ENCODE measurements around the gene RAD51B.

Gene RAD51B

GRCh38 chr14:68576496-68577244 is 757.1 kb downstream of the RAD51B start:
- Histone ChIP-seq H4K20me1 (ENCODE audit: insufficient read depth, low read length) (no peaks in the 10 kb centered on the region), H3K9ac (ENCODE audit: low read length) (no peak overlapping the region), H3K36me3 (replicated peaks; ENCODE audit: insufficient read depth, low read length) (no peaks in the 10 kb centered on the region), H3K4me1 (ENCODE audit: low read length) (no peaks in the 10 kb centered on the region), H3K9me2 (replicated peaks; ENCODE audit: insufficient read depth, low read length) (no peaks in the 10 kb centered on the region), H3K4me2 (ENCODE audit: low read depth, low read length) (no peak overlapping the region), H3K27me3 (replicated peaks; ENCODE audit: insufficient read depth, low read length) (no peaks in the 10 kb centered on the region), H3K9me3 (replicated peaks; ENCODE audit: insufficient read depth, low read length) (no peaks in the 10 kb centered on the region), H2AFZ (ENCODE audit: low read length) (no peak overlapping the region), H3F3A (ENCODE audit: insufficient read depth, low read length) (no peaks in the 10 kb centered on the region), H3K27ac (ENCODE audit: low read length) (no peak overlapping the region), H3K4me3 (ENCODE audit: low read length) (no peak overlapping the region), H3K79me2 (ENCODE audit: low read length) (no peaks in the 10 kb centered on the region)
- TF ChIP-seq CTCF (IDR thresholded peaks at IDR 0.05; ENCODE audit: low read length) = no peak
- no peak for TF ChIP-seq EZH2phosphoT487 (IDR thresholded peaks at IDR 0.05; ENCODE audit: low read length)
- TF ChIP-seq EZH2 (optimal IDR thresholded peaks at IDR 0.05; ENCODE audit: low read depth, low read length) = no peak
- no peak for DNase-seq

- Histone ChIP-seq H3K4me2 (ENCODE audit: low read depth, low read length) (no peak overlapping the region), H3K9ac (ENCODE audit: low read length) (no peak overlapping the region), H3K4me1 (ENCODE audit: low read length) (no peaks in the 10 kb centered on the region), H3K9me2 (replicated peaks; ENCODE audit: insufficient read depth, low read length) (no peaks in the 10 kb centered on the region), H3K36me3 (replicated peaks; ENCODE audit: insufficient read depth, low read length) (no peaks in the 10 kb centered on the region), H3K79me2 (ENCODE audit: low read length) (no peaks in the 10 kb centered on the region), H3K4me3 (ENCODE audit: low read length) (no peak overlapping the region), H3F3A (ENCODE audit: insufficient read depth, low read length) (no peaks in the 10 kb centered on the region), H3K27me3 (replicated peaks; ENCODE audit: insufficient read depth, low read length) (no peaks in the 10 kb centered on the region), H3K27ac (ENCODE audit: low read length) (no peak overlapping the region), H2AFZ (ENCODE audit: low read length) (no peak overlapping the region), H3K9me3 (replicated peaks; ENCODE audit: insufficient read depth, low read length) (no peaks in the 10 kb centered on the region), H4K20me1 (ENCODE audit: insufficient read depth, low read length) (no peaks in the 10 kb centered on the region)
- TF ChIP-seq CTCF (IDR thresholded peaks at IDR 0.05; ENCODE audit: low read length) = no peak
- no peak for TF ChIP-seq EZH2 (optimal IDR thresholded peaks at IDR 0.05; ENCODE audit: low read depth, low read length)
- TF ChIP-seq EZH2phosphoT487 (IDR thresholded peaks at IDR 0.05; ENCODE audit: low read length) = no peak
- DNase-seq = no peak
Measured at GRCh38 chr14:68577802-68578541, 758.4 kb downstream of the RAD51B start.

GRCh38 chr14:68578597-68578996 is 759.0 kb downstream of the RAD51B start:
- H3K4me2 ChIP-seq (ENCODE audit: low read depth, low read length) = no peak overlapping the region

More at GRCh38 chr14:68578597-68578996, 759.0 kb downstream of the RAD51B start:
- TF ChIP-seq EZH2phosphoT487 (IDR thresholded peaks at IDR 0.05; ENCODE audit: low read length) = no peak
- TF ChIP-seq EZH2 (optimal IDR thresholded peaks at IDR 0.05; ENCODE audit: low read depth, low read length) = no peak
- no peak for TF ChIP-seq CTCF (IDR thresholded peaks at IDR 0.05; ENCODE audit: low read length)
- Histone ChIP-seq H3K4me3 (ENCODE audit: low read length) (no peak overlapping the region), H3F3A (ENCODE audit: insufficient read depth, low read length) (no peaks in the 10 kb centered on the region), H3K36me3 (replicated peaks; ENCODE audit: insufficient read depth, low read length) (no peaks in the 10 kb centered on the region), H3K9me3 (replicated peaks; ENCODE audit: insufficient read depth, low read length) (no peaks in the 10 kb centered on the region), H3K9ac (ENCODE audit: low read length) (no peak overlapping the region), H2AFZ (ENCODE audit: low read length) (no peak overlapping the region), H3K79me2 (ENCODE audit: low read length) (no peaks in the 10 kb centered on the region), H3K9me2 (replicated peaks; ENCODE audit: insufficient read depth, low read length) (no peaks in the 10 kb centered on the region), H4K20me1 (ENCODE audit: insufficient read depth, low read length) (no peaks in the 10 kb centered on the region), H3K27me3 (replicated peaks; ENCODE audit: insufficient read depth, low read length) (no peaks in the 10 kb centered on the region), H3K4me1 (ENCODE audit: low read length) (no peaks in the 10 kb centered on the region), H3K27ac (ENCODE audit: low read length) (no peak overlapping the region)
- DNase-seq = no peak
